A549 treated with CpdA at 1 μM for 4 hours (cell line): ENCODE measurements around the gene LRRC38. TPM values are rescaled to one million over a fixed set of nuclear protein-coding genes. Genes with fewer than 3 reads are reported as not detected.

Experiments
- total RNA-seq: library from RNA; stranded (reverse); fragments of 200-300 nt; extraction: Qiagen RNA extraction; gene quantifications from 5 replicates; pipeline ENCODE4 v1.2.3, GENCODE V29; 2022; ENCODE audit warnings: low read depth

The LRRC38 gene, protein sequence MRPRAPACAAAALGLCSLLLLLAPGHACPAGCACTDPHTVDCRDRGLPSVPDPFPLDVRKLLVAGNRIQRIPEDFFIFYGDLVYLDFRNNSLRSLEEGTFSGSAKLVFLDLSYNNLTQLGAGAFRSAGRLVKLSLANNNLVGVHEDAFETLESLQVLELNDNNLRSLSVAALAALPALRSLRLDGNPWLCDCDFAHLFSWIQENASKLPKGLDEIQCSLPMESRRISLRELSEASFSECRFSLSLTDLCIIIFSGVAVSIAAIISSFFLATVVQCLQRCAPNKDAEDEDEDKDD
- not detected in 5 replicates for total RNA-seq

DNA sequence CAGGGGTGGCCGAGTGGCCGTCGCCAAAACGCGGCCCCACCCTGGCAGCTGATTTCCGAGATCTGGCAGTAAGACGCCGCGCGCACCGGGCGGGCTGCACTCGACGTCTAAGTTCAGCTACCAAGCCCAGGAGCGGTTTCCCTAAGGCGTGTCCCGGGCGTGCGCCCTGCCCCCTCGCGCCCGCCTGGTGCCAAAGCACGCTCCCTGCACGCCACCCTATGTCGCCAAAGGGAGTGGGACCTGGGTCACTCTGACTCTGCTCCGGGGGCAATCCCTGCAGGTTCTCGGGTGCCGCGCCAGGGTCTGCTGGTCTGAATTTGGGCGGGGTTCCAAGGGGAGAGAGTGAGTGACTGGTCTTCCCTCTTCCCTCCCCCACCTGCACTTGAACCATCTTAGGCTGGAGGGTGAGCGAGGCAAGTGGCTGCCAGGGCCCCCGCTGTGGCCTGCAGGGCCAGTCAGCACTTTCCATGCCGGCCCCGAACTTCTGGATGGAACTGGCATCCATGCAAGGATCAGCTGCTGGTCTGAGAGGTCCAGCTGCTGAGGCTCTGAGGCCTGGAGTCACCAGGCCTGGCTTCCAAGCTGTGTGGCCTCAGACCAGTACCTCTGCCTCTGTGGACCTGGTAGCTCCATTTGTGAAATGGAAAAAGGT, at the start of gene LRRC38:
Gene LRRC38, minus strand, starts transcription at position 109 of the 652 bp plus-strand sequence. CDS start 410 bp downstream, outside the sequence.

Other genes with a start within 250 kb of the LRRC38 start
- not detected in 5 replicates for gene PRAMEF8, start 228.9 kb downstream of the LRRC38 start, total RNA-seq
- not detected in 5 replicates for gene PRAMEF33, start 210.5 kb downstream of the LRRC38 start, total RNA-seq
- not detected in 5 replicates for gene PRAMEF15, start 198.4 kb downstream of the LRRC38 start, total RNA-seq
- gene PRAMEF14, start 166.9 kb downstream of the LRRC38 start, total RNA-seq: not detected in 5 replicates
- gene PRAMEF19, start 142.1 kb downstream of the LRRC38 start, total RNA-seq: not detected in 5 replicates
- gene PRAMEF17, start 124.4 kb downstream of the LRRC38 start, total RNA-seq: not detected in 5 replicates
- not detected in 5 replicates for gene PRAMEF20, start 103.6 kb downstream of the LRRC38 start, total RNA-seq
- gene PDPN, start 69.8 kb upstream of the LRRC38 start, total RNA-seq: not detected in 5 replicates
- 6.9 to 9.6 TPM (median 7.9 TPM) in 5 replicates for gene PRDM2, start 186.2 kb upstream of the LRRC38 start, total RNA-seq